H1 (cell line): ENCODE results near the gene EFCAB8. TPM values are rescaled to one million over a fixed set of nuclear protein-coding genes. Genes with fewer than 3 reads are reported as not detected.
A peak's percentile ranks its signal among the peaks of the same experiment; 100 is the strongest.

Experiments
- CTCF ChIA-PET: fragments of 300-600 bp; sonication (Branson Sonifier 250); formaldehyde crosslinking; loops from one replicate; lab custom pipeline; 2021; ENCODE audit not compliant: partially characterized antibody; lab: Charles Lee
- POLR2A ChIA-PET: fragments of 300-600 bp; sonication (Branson Sonifier 250); formaldehyde crosslinking; loops from one replicate; lab custom pipeline; 2021; ENCODE audit warnings: inconsistent platforms; ENCODE audit not compliant: partially characterized antibody; lab: Charles Lee
- DNase-seq, 2 experiments: peaks; one replicate each; pipeline versions ENCODE4 v3.0.0 to v3.0.0-alpha.2; 2010 to 2022; ENCODE audit warnings: low spot score in 2 of 2, low read depth in 1 of 2, mixed read lengths in 1 of 2
- FAIRE-seq: peaks from 2 replicates; lab custom pipeline; 2011; peaks lifted over from hg19 to GRCh38; lab: Jason Lieb, UNC
- H2AFZ ChIP-seq: 2 replicates; pipeline ENCODE4 v1.8.1; 2012; ENCODE audit warnings: low read length, inconsistent platforms
- H2AK5ac ChIP-seq: 2 replicates; pipeline ENCODE4 v1.6.1; 2013; ENCODE audit warnings: low read depth, low read length
- H2BK120ac ChIP-seq: replicated peaks from 2 replicates; pipeline ENCODE3; 2013; ENCODE audit warnings: low read depth, low read length, inconsistent platforms
- H2BK12ac ChIP-seq: 2 replicates; pipeline ENCODE4 v1.6.1; 2013; ENCODE audit warnings: low read depth, low read length
- H2BK15ac ChIP-seq: 2 replicates; pipeline ENCODE4 v1.6.1; 2013; ENCODE audit warnings: low read length
- H2BK20ac ChIP-seq: 2 replicates; pipeline ENCODE4 v1.6.1; 2013; ENCODE audit warnings: low read length
- H2BK5ac ChIP-seq: 2 replicates; pipeline ENCODE4 v1.6.1; 2013; ENCODE audit warnings: low read depth, low read length
- H3K14ac ChIP-seq: 2 replicates; pipeline ENCODE4 v1.6.1; 2013; ENCODE audit warnings: inconsistent platforms; ENCODE audit not compliant: insufficient read length
- H3K18ac ChIP-seq: 2 replicates; pipeline ENCODE4 v1.6.1; 2013; ENCODE audit warnings: low read length; ENCODE audit errors: extremely low read depth
- H3K23ac ChIP-seq: 2 replicates; pipeline ENCODE4 v1.6.1; 2013; ENCODE audit warnings: inconsistent platforms; ENCODE audit not compliant: insufficient read length
- H3K23me2 ChIP-seq: 2 replicates; pipeline ENCODE4 v1.6.1; 2013; ENCODE audit warnings: low read depth, low read length
- H3K27ac ChIP-seq: 2 replicates; pipeline ENCODE4 v1.6.1; 2011; ENCODE audit warnings: low read depth, low read length, inconsistent platforms
- H3K27me3 ChIP-seq, 4 experiments: replicated peaks in 1 of 4; 1 replicate in 1 of 4; 2 replicates in 3 of 4; pipeline versions ENCODE4 v1.6.1 to v1.8.1; 2011 to 2013; ENCODE audit warnings: low read length in 3 of 4, mild to moderate bottlenecking in 3 of 4, inconsistent platforms in 2 of 4, mixed read lengths in 2 of 4, moderate library complexity in 1 of 4; ENCODE audit not compliant: control insufficient read depth in 3 of 4, insufficient read depth in 3 of 4; ENCODE audit errors: extremely low read depth in 1 of 4
- H3K36me3 ChIP-seq, 4 experiments: 2 replicates each; pipeline versions ENCODE4 v1.6.1 to v1.8.1; 2011 to 2013; ENCODE audit warnings: mild to moderate bottlenecking in 4 of 4, low read length in 3 of 4, moderate library complexity in 2 of 4, control low read depth in 1 of 4, inconsistent platforms in 1 of 4; ENCODE audit not compliant: insufficient read depth in 4 of 4, control insufficient read depth in 2 of 4
- H3K4ac ChIP-seq: replicated peaks from 2 replicates; pipeline ENCODE3; 2013; ENCODE audit warnings: low read length, low read depth, mixed read lengths, inconsistent platforms; ENCODE audit not compliant: insufficient read length
- H3K4me1 ChIP-seq, 4 experiments: replicated peaks in 1 of 4; 1 replicate in 1 of 4; 2 replicates in 3 of 4; pipeline versions ENCODE4 v1.6.1 to v1.8.1; 2011 to 2013; ENCODE audit warnings: low read length in 3 of 4, inconsistent platforms in 2 of 4, mixed read lengths in 1 of 4; ENCODE audit not compliant: insufficient read depth in 4 of 4, control insufficient read depth in 3 of 4
- H3K4me2 ChIP-seq, 2 experiments: 2 replicates each; pipeline versions ENCODE4 v1.6.1 to v1.8.1; 2011 to 2013; ENCODE audit warnings: low read depth in 2 of 2, low read length in 2 of 2, control low read depth in 1 of 2, inconsistent platforms in 1 of 2, mild to moderate bottlenecking in 1 of 2; ENCODE audit not compliant: insufficient read depth in 1 of 2
- H3K4me3 ChIP-seq, 4 experiments: fragments of 200-600, 300-600 bp in 1 of 4; sonication (generic), shearing (Covaris generic), sonication (Bioruptor Twin) in 1 of 4; 2 replicates each; pipeline versions ENCODE4 v1.5.1 to v1.8.1; 2011 to 2016; ENCODE audit warnings: low read length in 4 of 4, low read depth in 3 of 4, control low read depth in 2 of 4, inconsistent platforms in 2 of 4, mild to moderate bottlenecking in 2 of 4, mixed read lengths in 1 of 4, moderate library complexity in 1 of 4; ENCODE audit not compliant: insufficient read depth in 2 of 4; ENCODE audit errors: extremely low read depth in 1 of 4
- H3K56ac ChIP-seq: replicated peaks from 2 replicates; pipeline ENCODE3; 2013; ENCODE audit warnings: low read depth, mild to moderate bottlenecking, mixed read lengths, low read length, inconsistent platforms; ENCODE audit not compliant: insufficient read length
- H3K79me1 ChIP-seq: 2 replicates; pipeline ENCODE4 v1.6.1; 2013; ENCODE audit warnings: low read depth, low read length, control low read depth
- H3K79me2 ChIP-seq, 2 experiments: 2 replicates each; pipeline versions ENCODE4 v1.6.1 to v1.8.1; 2012 to 2013; ENCODE audit warnings: low read length in 2 of 2, mild to moderate bottlenecking in 2 of 2, inconsistent platforms in 1 of 2; ENCODE audit not compliant: insufficient read depth in 2 of 2, control insufficient read depth in 1 of 2
- H3K9ac ChIP-seq, 4 experiments: replicated peaks in 1 of 4; 1 replicate in 1 of 4; 2 replicates in 3 of 4; pipeline versions ENCODE4 v1.6.1 to v1.8.1; 2011 to 2013; ENCODE audit warnings: low read depth in 3 of 4, low read length in 3 of 4, control low read depth in 2 of 4, mild to moderate bottlenecking in 2 of 4, moderate library complexity in 2 of 4, inconsistent platforms in 1 of 4; ENCODE audit errors: extremely low read depth in 1 of 4
- H3K9me3 ChIP-seq, 2 experiments: 2 replicates each; pipeline versions ENCODE4 v1.6.1 to v1.8.1; 2012 to 2013; ENCODE audit warnings: mild to moderate bottlenecking in 2 of 2, moderate library complexity in 2 of 2, control low read depth in 1 of 2, inconsistent platforms in 1 of 2, low read depth in 1 of 2, low read length in 1 of 2, mixed read lengths in 1 of 2; ENCODE audit not compliant: insufficient read depth in 2 of 2
- H4K20me1 ChIP-seq, 2 experiments: replicated peaks in 1 of 2; 2 replicates each; pipeline versions ENCODE3 to v1.8.1; 2011 to 2013; ENCODE audit warnings: inconsistent platforms in 2 of 2, low read length in 2 of 2, mild to moderate bottlenecking in 1 of 2; ENCODE audit not compliant: insufficient read depth in 2 of 2, control insufficient read depth in 1 of 2
- H4K5ac ChIP-seq: 2 replicates; pipeline ENCODE4 v1.6.1; 2013; ENCODE audit warnings: low read length, low read depth, mixed read lengths, inconsistent platforms; ENCODE audit not compliant: insufficient read length
- H4K8ac ChIP-seq: 2 replicates; pipeline ENCODE4 v1.8.0; 2013; ENCODE audit warnings: mild to moderate bottlenecking, moderate library complexity, low read length, inconsistent platforms; ENCODE audit not compliant: insufficient read depth; ENCODE audit errors: extremely low read depth
- H4K91ac ChIP-seq: replicated peaks from 2 replicates; pipeline ENCODE3; 2013; ENCODE audit warnings: low read length, mixed read lengths, inconsistent platforms; ENCODE audit not compliant: insufficient read length
- ATF2 ChIP-seq: IDR thresholded peaks from 2 replicates; pipeline ENCODE4 v1.6.1; 2012; ENCODE audit warnings: low read length, inconsistent platforms
- CEBPB ChIP-seq: IDR thresholded peaks from 2 replicates; pipeline ENCODE4 v1.6.1; 2012; ENCODE audit warnings: low read depth, low read length
- CHD1 ChIP-seq: IDR thresholded peaks from 2 replicates; pipeline ENCODE4 v1.6.1; 2012; ENCODE audit warnings: low read depth, low read length, improper control_type of control experiment
- HDAC2 ChIP-seq, 2 experiments: fragments of 300-600 bp in 1 of 2; sonication (generic) in 1 of 2; IDR thresholded peaks; 2 replicates each; pipeline ENCODE4 v1.6.1; 2011 to 2012; ENCODE audit warnings: low read depth in 2 of 2, low read length in 2 of 2, mild to moderate bottlenecking in 2 of 2, moderate library complexity in 2 of 2, borderline replicate concordance in 1 of 2, inconsistent platforms in 1 of 2
- HDAC6 ChIP-seq: IDR thresholded peaks from one replicate; pipeline ENCODE4 v1.7.1; 2012; ENCODE audit warnings: low read depth, mild to moderate bottlenecking, inconsistent platforms, low read length, moderate library complexity
- KDM5A ChIP-seq: fragments of 200-600 bp; IDR thresholded peaks from 2 replicates; pipeline ENCODE4 v1.7.1; 2012; ENCODE audit warnings: mild to moderate bottlenecking, low read length, inconsistent platforms, mixed read lengths
- MAX ChIP-seq: IDR thresholded peaks from 2 replicates; pipeline ENCODE4 v1.6.1; 2012; ENCODE audit warnings: inconsistent platforms
- SIN3A ChIP-seq, 2 experiments: IDR thresholded peaks in 1 of 2; conservative IDR thresholded peaks in 1 of 2; 2 replicates each; pipeline ENCODE4 v1.6.1; 2011 to 2012; ENCODE audit warnings: low read length in 2 of 2, improper control_type of control experiment in 1 of 2, low read depth in 1 of 2, mild to moderate bottlenecking in 1 of 2
- WGBS, 2 experiments: shearing (Covaris generic) in 1 of 2; methylation state at CpG; one replicate each; pipeline versions ENCODE4 v1.1.6 to v1.1.7; 2013 to 2015; ENCODE audit warnings: low lambda C conversion rate in 2 of 2, mixed read lengths in 2 of 2, inconsistent platforms in 1 of 2, low coverage in 1 of 2, missing lambda C conversion rate in 1 of 2; ENCODE audit not compliant: insufficient replicate concordance in 2 of 2, insufficient coverage in 1 of 2, insufficient read length in 1 of 2; ENCODE audit errors: extremely low coverage in 1 of 2, missing lambda C conversion rate in 1 of 2; 5-methylcytosine and 5-hydroxymethylcytosine counted together
- polyA plus RNA-seq, 7 experiments: library from polyadenylated mRNA; depleted of rRNA in 3 of 7; stranded (reverse) in 5 of 7; unstranded in 2 of 7; fragments of >200 nt in 5 of 7; fragments of 200-250 nt in 2 of 7; gene quantifications; 1 replicate in 5 of 7; 2 replicates in 1 of 7; 4 replicates in 1 of 7; pipeline versions ENCODE4 v1.2.1 to v1.2.3, GENCODE V29; 2011 to 2013; ENCODE audit warnings: missing spikeins in 2 of 7, mixed read lengths in 2 of 7
- total RNA-seq: library from RNA; stranded (reverse); fragmentation: NEBNext Ultra II Directional; extraction: Animal tissue kit (Norgen Biotek cat#: 25700); gene quantifications from 2 replicates; pipeline ENCODE4 v1.2.1, GENCODE V29; 2021

Gene EFCAB8
- total and polyA plus RNA-seq, 2 of the 8 experiments (the other 6 are each of a cell fraction or from before 2014, with no cell fraction given): 0.06 to 0.20 TPM

- Histone ChIP-seq H3K14ac (no peak overlapping the region), H2AK5ac (no peak overlapping the region), H3K23ac (no peak overlapping the region), H3K9me3 (no peaks in the 10 kb centered on the region), H2BK20ac (no peak overlapping the region), H2BK15ac (peak overlapping the region; percentile 84; the same call in 1 of the 2 replicates), H4K8ac (no peak overlapping the region), H2BK12ac (no peak overlapping the region; the same call in 1 of the 2 replicates), H4K91ac (no peak overlapping the region), H3K4me2 (no peak overlapping the region), H3K23me2 (no peaks in the 10 kb centered on the region), H3K18ac (peak overlapping the region; percentile 6; the same call in 1 of the 2 replicates), H3K4me1 (peaks cover 0 to 10% (median 4%) of the 10 kb centered on the region in 4 experiments; a peak in 5 of 7 replicates), H2BK5ac (peak overlapping the region; percentile 46; the same call in 1 of the 2 replicates), H3K27me3 (no peaks in the 10 kb centered on the region), H4K5ac (no peak overlapping the region), H2BK120ac (no peak overlapping the region), H3K9ac (no peak overlapping the region), H3K79me2 (no peaks in the 10 kb centered on the region), H3K4me3 (no peak overlapping the region), H4K20me1 (no peaks in the 10 kb centered on the region), H3K79me1 (no peaks in the 10 kb centered on the region), H3K56ac (no peak overlapping the region), H3K36me3 (no peaks in the 10 kb centered on the region), H2AFZ (no peak overlapping the region), H3K4ac (no peak overlapping the region), H3K27ac (no peak overlapping the region)
- DNase-seq: peak; percentile 41 to 85
- ChIA-PET POLR2A (interaction anchor here (1.2 to 2.5 kb wide), 5 partner anchors 9 to 94 kb away, joined by 3 to 18 read pairs (median 3); no protein-coding TSS in a partner anchor), CTCF (interaction anchor here (0.7 to 3.0 kb wide), 24 partner anchors 8 to 256 kb away, joined by 3 to 14 read pairs (median 3); partner anchors contain the start of genes BPIFB2 and C20orf203)
- no peak for FAIRE-seq
- WGBS, 2 experiments: 80% methylated on average over 8 of the region's 8 CpGs; no CpG with 5 or more reads in 1 of the 2 experiments
- TF ChIP-seq HDAC2 (IDR thresholded peaks at IDR 0.05; ENCODE audit: borderline replicate concordance in 1 of 2, low read depth in 2 of 2, low read length in 2 of 2): peak in 1 of 2 experiments; percentile 46; a peak in 1 of 4 replicates
- TF ChIP-seq CHD1: no peak
- no peak for TF ChIP-seq ATF2
- no peak for TF ChIP-seq CEBPB
- 0 out of 2 replicates have a peak, but pooled peaks have one; percentile 14 for TF ChIP-seq MAX
- TF ChIP-seq SIN3A (conservative IDR thresholded peaks at IDR 0.05 in 1 of 2, IDR thresholded peaks at IDR 0.05 in 1 of 2; ENCODE audit: low read depth in 1 of 2, low read length in 2 of 2): 0 out of 4 replicates have a peak, but pooled peaks of 1 of the 2 experiments have one; percentile 40
- TF ChIP-seq KDM5A: no peak
- TF ChIP-seq HDAC6: no peak
Observed at GRCh38 chr20:32894026-32894483, 35.3 kb downstream of the EFCAB8 start.
